K562 (cell line): ENCODE results near the gene IFFO2. TPM values are rescaled to one million over a fixed set of nuclear protein-coding genes. Genes with fewer than 3 reads are reported as not detected.

ENCODE experiments used
- ATAC-seq: fragments of 200-7000 bp; cut with Tn5 transposase; 3 replicates; pipeline ENCODE4 v1.9.1; 2020; ENCODE audit warnings: moderate library complexity
- BruUV-seq: library from RNA; stranded (reverse); fragments of 400-500 nt; replicated peaks from 2 replicates; lab custom pipeline; 2021; lab: Mats Ljungman, UMichigan
- CTCF ChIA-PET: fragments of 300-600 bp; formaldehyde crosslinking; extraction: SDS; loops from one replicate; lab custom pipeline; 2021; ENCODE audit warnings: low intra/inter-chr PET ratio; lab: Yijun Ruan, JAX
- POLR2A ChIA-PET: fragments of 300-600, 350-650 bp; sonication (Branson Sonifier 250); formaldehyde crosslinking; extraction: SDS; loops from one replicate; lab custom pipeline; 2021; ENCODE audit warnings: antibody characterized with exemption, inconsistent platforms; lab: Yijun Ruan, JAX
- DNase-seq, 4 experiments: peaks; one replicate each; pipeline versions ENCODE4 v3.0.0 to v3.0.0-alpha.2; 2011 to 2018; ENCODE audit warnings: low spot score in 3 of 4, mixed read lengths in 3 of 4; ENCODE audit errors: extremely low read depth in 1 of 4
- FAIRE-seq: peaks from 2 replicates; lab custom pipeline; 2011; peaks lifted over from hg19 to GRCh38; lab: Jason Lieb, UNC
- H2AFZ ChIP-seq: 2 replicates; pipeline ENCODE4 v1.6.0; 2011; ENCODE audit warnings: low read depth, low read length, control low read depth, inconsistent platforms
- H3K27ac ChIP-seq: fragments of 200-600 bp; 3 replicates; pipeline ENCODE4 v1.8.0; 2011; ENCODE audit warnings: low read depth, mild to moderate bottlenecking, control low read depth, inconsistent platforms, low read length, moderate library complexity, mixed read lengths; ENCODE audit errors: extremely low read depth
- H3K27me3 ChIP-seq, 2 experiments: fragments of 300-600 bp in 1 of 2; 2 replicates in 1 of 2; 3 replicates in 1 of 2; pipeline versions ENCODE4 v1.6.0 to v1.8.0; 2011; ENCODE audit warnings: inconsistent platforms in 2 of 2, low read length in 2 of 2, mild to moderate bottlenecking in 1 of 2, mixed read lengths in 1 of 2, moderate library complexity in 1 of 2; ENCODE audit not compliant: control insufficient read depth in 2 of 2, insufficient read depth in 2 of 2
- H3K36me3 ChIP-seq: fragments of 300-600 bp; 3 replicates; pipeline ENCODE4 v1.8.0; 2011; ENCODE audit warnings: mild to moderate bottlenecking, low read length, inconsistent platforms; ENCODE audit not compliant: control insufficient read depth, insufficient read depth
- H3K4me1 ChIP-seq, 2 experiments: fragments of 200-600 bp in 1 of 2; replicated peaks in 1 of 2; 2 replicates in 1 of 2; 3 replicates in 1 of 2; pipeline versions ENCODE4 v1.5.1 to v1.8.0; 2011; ENCODE audit warnings: inconsistent platforms in 2 of 2, low read length in 2 of 2, mild to moderate bottlenecking in 1 of 2, mixed read lengths in 1 of 2, moderate library complexity in 1 of 2; ENCODE audit not compliant: control insufficient read depth in 2 of 2, insufficient read depth in 2 of 2
- H3K4me2 ChIP-seq: 2 replicates; pipeline ENCODE4 v1.6.1; 2011; ENCODE audit warnings: low read length, control low read depth, inconsistent platforms, mixed read lengths; ENCODE audit not compliant: insufficient read depth
- H3K4me3 ChIP-seq: fragments of 200-600 bp; sonication (generic), shearing (Covaris generic); 2 replicates; pipeline ENCODE4 v1.5.1; 2016; ENCODE audit warnings: control low read depth, inconsistent platforms
- H3K79me2 ChIP-seq: fragments of 200-600 bp; 3 replicates; pipeline ENCODE4 v1.8.0; 2011; ENCODE audit warnings: low read length, inconsistent platforms; ENCODE audit not compliant: control insufficient read depth, insufficient read depth
- H3K9ac ChIP-seq, 2 experiments: 2 replicates each; pipeline versions ENCODE4 v1.6.0 to v1.6.1; 2011; ENCODE audit warnings: low read depth in 2 of 2, low read length in 2 of 2, control low read depth in 1 of 2, inconsistent platforms in 1 of 2, mild to moderate bottlenecking in 1 of 2, mixed read lengths in 1 of 2; ENCODE audit not compliant: insufficient read depth in 1 of 2
- H3K9me1 ChIP-seq: one replicate; pipeline ENCODE4 v1.6.0; 2011; ENCODE audit warnings: inconsistent platforms, mild to moderate bottlenecking, low read length, moderate library complexity; ENCODE audit not compliant: control insufficient read depth, insufficient read depth
- H3K9me3 ChIP-seq: replicated peaks from 2 replicates; pipeline ENCODE4 v1.5.1; 2011; ENCODE audit warnings: low read depth, low read length, inconsistent platforms; ENCODE audit not compliant: control insufficient read depth, insufficient read depth
- H4K20me1 ChIP-seq: replicated peaks from 2 replicates; pipeline ENCODE4 v1.6.1; 2011; ENCODE audit warnings: low read length, inconsistent platforms, mixed read lengths; ENCODE audit not compliant: control insufficient read depth, insufficient read depth
- CTCF ChIP-seq, 3 experiments: IDR thresholded peaks in 2 of 3; conservative IDR thresholded peaks in 1 of 3; 2 replicates each; pipeline ENCODE4 v1.5.1; 2011 to 2012; ENCODE audit warnings: low read length in 3 of 3, mild to moderate bottlenecking in 3 of 3, control low read depth in 2 of 3, improper control_type of control experiment in 1 of 3, inconsistent platforms in 1 of 3, low read depth in 1 of 3, mixed read lengths in 1 of 3, moderate library complexity in 1 of 3; ENCODE audit not compliant: insufficient read depth in 2 of 3
- MYC ChIP-seq, 2 experiments: fragments of 250-450 bp in 1 of 2; sonication (Bioruptor Pico) in 1 of 2; IDR thresholded peaks; 2 replicates each; pipeline versions ENCODE4 v1.5.1 to v1.6.1; 2012 to 2021; ENCODE audit warnings: low read depth in 2 of 2, borderline replicate concordance in 1 of 2, improper control_type of control experiment in 1 of 2, low read length in 1 of 2, mild to moderate bottlenecking in 1 of 2, moderate library complexity in 1 of 2
- REST ChIP-seq, 2 experiments: fragments of 450-650 bp; formaldehyde crosslinking in 1 of 2; IDR thresholded peaks; 2 replicates each; pipeline versions ENCODE4 v1.4.0 to v1.6.1; 2014 to 2020; ENCODE audit warnings: mild to moderate bottlenecking in 2 of 2, borderline replicate concordance in 1 of 2, low read depth in 1 of 2
- TAF7 ChIP-seq: fragments of 450-650 bp; IDR thresholded peaks from 2 replicates; pipeline ENCODE4 v1.6.1; 2016; ENCODE audit warnings: missing genetic modification characterization, missing compliant biosample characterization
- ZNF3 ChIP-seq: fragments of 250-450 bp; sonication (Bioruptor Pico); IDR thresholded peaks from 2 replicates; pipeline ENCODE4 v1.5.0; 2021; ENCODE audit warnings: mild to moderate bottlenecking, moderate library complexity
- WGBS: fragments of 100-300 bp; shearing (Covaris generic); methylation state at CpG from one replicate; pipeline ENCODE4 v1.1.6; 2016; ENCODE audit warnings: low coverage, mixed read lengths; ENCODE audit not compliant: insufficient coverage; ENCODE audit errors: missing lambda C conversion rate; 5-methylcytosine and 5-hydroxymethylcytosine counted together
- in situ Hi-C: fragments of 300-500 bp; cut with MboI; formaldehyde crosslinking; loops from 4 replicates; pipeline ENCODE4 v1.15.0; 2018; ENCODE audit warnings: inconsistent platforms, mixed read lengths
- intact Hi-C: fragments of 100-400 bp; cut with micrococcal nuclease; formaldehyde crosslinking; loops from 2 replicates; pipeline ENCODE4 v1.14.2; 2022
- polyA plus RNA-seq, 8 experiments: library from polyadenylated mRNA; depleted of rRNA in 4 of 8; stranded (reverse) in 5 of 8; unstranded in 3 of 8; fragments of >200 nt; fragmentation: Nextera tagmentation in 2 of 8; fragmentation: Illumina TruSeq in 1 of 8; extraction: Ambion mirVana in 2 of 8; extraction: Trizol in 1 of 8; gene quantifications; 2 replicates each; pipeline versions ENCODE4 v1.2.1 to v1.2.3, GENCODE V29; 2011 to 2014; ENCODE audit warnings: inconsistent platforms in 1 of 8, missing spikeins in 1 of 8
- total RNA-seq, 7 experiments: library from RNA; depleted of rRNA in 6 of 7; stranded (reverse); fragments of >200 nt in 6 of 7; fragmentation: Illumina TruSeq in 2 of 7; extraction: Trizol in 2 of 7; gene quantifications; 2 replicates each; pipeline versions ENCODE4 v1.2.1 to v1.2.3, GENCODE V29; 2011 to 2021; ENCODE audit warnings: low replicate concordance in 1 of 7
- TF ChIP-seq, protein P1 (sequence below), 3 experiments: fragments of 200-800 bp in 1 of 3; sonication (Bioruptor generic) in 1 of 3; sonication (generic) in 1 of 3; formaldehyde crosslinking in 1 of 3; IDR thresholded peaks; 2 replicates each; pipeline versions ENCODE4 v1.6.1 to v1.8.0; 2016 to 2022; ENCODE audit warnings: mild to moderate bottlenecking in 2 of 3, missing compliant biosample characterization in 2 of 3, missing genetic modification characterization in 2 of 3, missing genetic modification reagents in 1 of 3
- TF ChIP-seq, protein P2 (sequence below): fragments of 250-450 bp; sonication (Bioruptor Pico); IDR thresholded peaks from 2 replicates; pipeline ENCODE4 v1.9.0; 2021; ENCODE audit warnings: mild to moderate bottlenecking

The IFFO2 gene
- total and polyA plus RNA-seq, 9 of the 15 experiments (the other 6 are each of a cell fraction or from before 2014, with no cell fraction given), result 0.15 to 1.0 (median 0.44) TPM; not detected in 2

DNA sequence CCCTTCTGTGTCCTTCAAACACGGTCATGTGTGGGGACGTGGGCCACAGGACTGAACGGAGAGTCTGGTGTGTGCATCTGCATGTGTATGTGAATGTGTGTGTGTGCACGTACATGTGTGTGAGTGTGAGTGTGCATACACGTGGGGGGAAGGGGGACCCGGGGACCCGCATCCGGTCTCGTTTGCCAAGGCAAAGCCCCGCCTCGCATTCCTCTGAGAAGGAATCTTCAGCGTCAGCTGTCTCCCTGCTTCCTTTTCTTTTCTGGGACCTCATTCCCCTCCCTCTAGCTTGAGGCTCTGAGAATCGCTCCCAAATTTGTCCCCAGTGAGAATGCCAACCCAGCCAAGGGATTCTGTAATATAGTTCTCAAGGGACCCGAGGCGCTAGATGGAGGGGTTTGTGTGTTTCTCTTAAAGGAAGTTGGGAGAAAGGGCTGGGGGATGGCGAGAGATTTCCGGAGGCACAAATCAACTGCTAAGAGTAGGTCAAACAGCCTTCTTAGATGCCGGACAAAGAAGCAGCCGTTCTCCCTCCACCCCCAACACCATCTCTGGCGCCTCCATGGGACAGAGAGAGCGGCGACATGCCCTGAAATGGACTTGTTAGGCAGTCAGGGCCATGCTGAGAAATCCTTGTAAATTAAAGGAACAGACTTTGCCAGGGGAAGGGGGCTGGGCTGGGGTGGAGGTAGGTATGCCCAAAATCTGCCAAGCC lies 6.6 kb downstream of the IFFO2 start:
- Histone ChIP-seq H2AFZ (no peak overlapping the region; the same call in 1 of the 2 replicates), H3K4me1 (peaks cover 0 to 14% of the 10 kb centered on the region in 2 experiments; a peak in 2 of 5 replicates), H3K4me2 (no peak overlapping the region), H4K20me1 (peaks cover 22% of the 10 kb centered on the region), H3K79me2 (no peaks in the 10 kb centered on the region), H3K9ac (peak overlapping the region in 1 of 2 experiments; percentile 4; a peak in 1 of 4 replicates), H3K9me3 (no peaks in the 10 kb centered on the region), H3K4me3 (no peak overlapping the region), H3K9me1 (no peaks in the 10 kb centered on the region), H3K27me3 (peaks cover 49 to 91% of the 10 kb centered on the region in 2 experiments), H3K36me3 (no peaks in the 10 kb centered on the region), H3K27ac (no peak overlapping the region)
- ChIA-PET CTCF (no interaction called here), POLR2A (interaction anchor here (0.7 to 1.2 kb wide), 2 partner anchors 10 to 89 kb away, joined by 3 to 4 read pairs; no protein-coding TSS in a partner anchor)
- WGBS, result 20% methylated on average over 22 of the region's 22 CpGs
- in situ Hi-C loops, result no loop called here
- FAIRE-seq (no peak), DNase-seq (peak in 2 of 4 experiments; percentile 49 to 51), ATAC-seq (peak; percentile 73)
- intact Hi-C loops, result no loop called here
- no TSS peak for BruUV-seq
- no peak for TF ChIP-seq ZNF3 (CRISPR knock-in tag)
- TF ChIP-seq CTCF (IDR thresholded peaks at IDR 0.05 in 2 of 3, conservative IDR thresholded peaks at IDR 0.05 in 1 of 3; ENCODE audit: insufficient read depth in 2 of 3, low read depth in 1 of 3, low read length in 3 of 3), result peak; percentile 25 to 51 (median 37); a peak in 3 of 6 replicates
- TF ChIP-seq REST (IDR thresholded peaks at IDR 0.05; ENCODE audit: borderline replicate concordance), result no peak
- TF ChIP-seq REST (CRISPR knock-in tag; IDR thresholded peaks at IDR 0.05; ENCODE audit: low read depth), result no peak
- no peak for TF ChIP-seq TAF7 (tag)
- no peak for TF ChIP-seq MYC (IDR thresholded peaks at IDR 0.05; ENCODE audit: low read depth, low read length)
- TF ChIP-seq MYC (CRISPR knock-in tag; IDR thresholded peaks at IDR 0.05; ENCODE audit: borderline replicate concordance, low read depth), result no peak
- TF ChIP-seq, protein P1, sequence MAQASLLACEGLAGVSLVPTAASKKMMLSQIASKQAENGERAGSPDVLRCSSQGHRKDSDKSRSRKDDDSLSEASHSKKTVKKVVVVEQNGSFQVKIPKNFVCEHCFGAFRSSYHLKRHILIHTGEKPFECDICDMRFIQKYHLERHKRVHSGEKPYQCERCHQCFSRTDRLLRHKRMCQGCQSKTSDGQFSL (CRISPR knock-in tag; IDR thresholded peaks at IDR 0.05), result 0 out of 2 replicates have a peak, but pooled peaks have one; percentile 50
- TF ChIP-seq, protein P1 (tag; IDR thresholded peaks at IDR 0.05), result no peak
- TF ChIP-seq, protein P2, sequence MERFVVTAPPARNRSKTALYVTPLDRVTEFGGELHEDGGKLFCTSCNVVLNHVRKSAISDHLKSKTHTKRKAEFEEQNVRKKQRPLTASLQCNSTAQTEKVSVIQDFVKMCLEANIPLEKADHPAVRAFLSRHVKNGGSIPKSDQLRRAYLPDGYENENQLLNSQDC (CRISPR knock-in tag), result no peak
